ENCODE data around the gene PSMB5. TPM values are rescaled to one million over a fixed set of nuclear protein-coding genes. Genes with fewer than 3 reads are reported as not detected.

PSMB5 gene
- total RNA-seq, 4 donors from 2014 or later = 75.7 to 215 (median 113) TPM

DNA sequence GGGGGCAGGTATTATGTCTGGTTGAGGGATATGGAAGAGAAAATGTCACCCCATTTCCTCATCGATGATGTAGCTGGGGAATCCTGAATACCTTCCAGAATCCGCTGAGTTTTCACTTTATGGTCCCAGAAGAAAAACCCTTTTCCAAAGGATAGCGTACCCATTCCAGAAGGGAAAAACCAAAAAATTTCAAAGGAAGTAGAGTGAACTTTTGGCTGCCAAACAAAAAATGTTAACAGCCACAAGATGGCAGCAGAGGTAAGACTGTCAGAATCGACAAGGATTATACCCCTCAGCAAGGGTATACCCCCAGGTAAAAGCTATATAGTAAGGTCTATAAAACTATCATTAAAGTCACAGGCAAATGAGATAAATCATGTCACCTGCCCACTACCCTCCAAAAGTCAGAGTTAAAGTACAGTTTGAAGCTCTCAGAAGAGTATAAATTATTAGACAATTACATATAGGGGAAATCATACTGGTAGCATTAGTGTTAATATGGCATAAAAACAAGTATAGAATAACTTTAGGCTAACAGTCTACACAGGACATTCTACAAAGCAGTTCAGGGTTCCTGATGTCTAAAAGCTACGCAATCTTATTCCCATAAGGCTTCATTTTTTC, 42.2 kb upstream of the PSMB5 start:
- Histone ChIP-seq H3K36me3 (peaks cover 84 to 89% of the 10 kb centered on the region in 2 donors), H3K9me3 (no peaks in the 10 kb centered on the region), H3K27ac (no peak overlapping the region), H3K27me3 (no peaks in the 10 kb centered on the region), H3K4me3 (replicated peaks in 1 of 3) (no peak overlapping the region), H3K4me1 (peaks cover 4 to 12% of the 10 kb centered on the region in 2 donors)
- WGBS, 2 donors = 67 to 72% methylated on average over 5 of the region's 5 CpGs
- TF ChIP-seq, protein P1, sequence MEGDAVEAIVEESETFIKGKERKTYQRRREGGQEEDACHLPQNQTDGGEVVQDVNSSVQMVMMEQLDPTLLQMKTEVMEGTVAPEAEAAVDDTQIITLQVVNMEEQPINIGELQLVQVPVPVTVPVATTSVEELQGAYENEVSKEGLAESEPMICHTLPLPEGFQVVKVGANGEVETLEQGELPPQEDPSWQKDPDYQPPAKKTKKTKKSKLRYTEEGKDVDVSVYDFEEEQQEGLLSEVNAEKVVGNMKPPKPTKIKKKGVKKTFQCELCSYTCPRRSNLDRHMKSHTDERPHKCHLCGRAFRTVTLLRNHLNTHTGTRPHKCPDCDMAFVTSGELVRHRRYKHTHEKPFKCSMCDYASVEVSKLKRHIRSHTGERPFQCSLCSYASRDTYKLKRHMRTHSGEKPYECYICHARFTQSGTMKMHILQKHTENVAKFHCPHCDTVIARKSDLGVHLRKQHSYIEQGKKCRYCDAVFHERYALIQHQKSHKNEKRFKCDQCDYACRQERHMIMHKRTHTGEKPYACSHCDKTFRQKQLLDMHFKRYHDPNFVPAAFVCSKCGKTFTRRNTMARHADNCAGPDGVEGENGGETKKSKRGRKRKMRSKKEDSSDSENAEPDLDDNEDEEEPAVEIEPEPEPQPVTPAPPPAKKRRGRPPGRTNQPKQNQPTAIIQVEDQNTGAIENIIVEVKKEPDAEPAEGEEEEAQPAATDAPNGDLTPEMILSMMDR (IDR thresholded peaks at IDR 0.05) = peak; percentile 28 to 56 (median 46)
- TF ChIP-seq POLR2A (IDR thresholded peaks at IDR 0.05) = no peak
- intact Hi-C loops (cut with DNase I) = loop anchor here (5.0 kb wide), 1 partner anchor 110 kb away; no protein-coding TSS in a partner anchor
- DNase-seq = no peak

DNA sequence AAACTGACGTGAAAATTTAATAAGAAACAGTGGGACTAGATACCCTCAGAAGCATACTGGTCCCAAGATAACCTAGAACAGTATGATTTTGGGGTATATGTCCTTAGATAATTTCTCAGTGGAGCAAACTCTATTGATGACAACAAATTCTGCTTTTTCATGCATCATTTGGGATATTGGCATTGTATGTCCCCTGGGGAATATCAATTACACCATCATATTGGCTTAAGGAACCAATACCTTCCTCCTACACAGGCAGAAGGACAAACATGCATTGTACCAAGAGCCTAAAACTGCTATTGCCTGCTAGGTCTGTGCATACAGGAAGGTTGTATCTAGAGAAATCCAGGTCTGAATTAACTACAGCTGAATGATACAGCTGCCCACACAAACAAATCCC, 40.2 kb upstream of the PSMB5 start:
- 88 to 92% methylated on average over 1 of the region's 1 CpG for WGBS, 2 donors
- Histone ChIP-seq H3K27me3 (no peaks in the 10 kb centered on the region), H3K4me1 (peaks cover 16 to 23% of the 10 kb centered on the region in 2 donors), H3K36me3 (peaks cover 64 to 73% of the 10 kb centered on the region in 2 donors), H3K4me3 (replicated peaks in 1 of 3) (no peak overlapping the region), H3K27ac (no peak overlapping the region), H3K9me3 (no peaks in the 10 kb centered on the region)
- intact Hi-C loops (cut with DNase I) = loop anchor here (5.0 kb wide), 1 partner anchor 112 kb away; no protein-coding TSS in a partner anchor
- TF ChIP-seq, protein P1 (IDR thresholded peaks at IDR 0.05) = no peak
- TF ChIP-seq POLR2A (IDR thresholded peaks at IDR 0.05) = no peak
- no peak for DNase-seq

- DNase-seq = peak in 1 of 2 donors; percentile 28
- 52% methylated on average over 5 of the region's 5 CpGs for WGBS, 2 donors
- Histone ChIP-seq H3K4me1 (peaks cover 16 to 20% of the 10 kb centered on the region in 2 donors), H3K36me3 (peaks cover 50 to 59% of the 10 kb centered on the region in 2 donors), H3K4me3 (replicated peaks in 1 of 3) (no peak overlapping the region), H3K27ac (peak overlapping the region; percentile 66 to 84 (median 69)), H3K27me3 (no peaks in the 10 kb centered on the region), H3K9me3 (no peaks in the 10 kb centered on the region)
- TF ChIP-seq POLR2A (IDR thresholded peaks at IDR 0.05) = no peak
- TF ChIP-seq, protein P1 (IDR thresholded peaks at IDR 0.05) = no peak
- intact Hi-C loops (cut with DNase I) = no loop called here
Observed at GRCh38 chr14:23071921-23072539, 37.3 kb upstream of the PSMB5 start.

DNA sequence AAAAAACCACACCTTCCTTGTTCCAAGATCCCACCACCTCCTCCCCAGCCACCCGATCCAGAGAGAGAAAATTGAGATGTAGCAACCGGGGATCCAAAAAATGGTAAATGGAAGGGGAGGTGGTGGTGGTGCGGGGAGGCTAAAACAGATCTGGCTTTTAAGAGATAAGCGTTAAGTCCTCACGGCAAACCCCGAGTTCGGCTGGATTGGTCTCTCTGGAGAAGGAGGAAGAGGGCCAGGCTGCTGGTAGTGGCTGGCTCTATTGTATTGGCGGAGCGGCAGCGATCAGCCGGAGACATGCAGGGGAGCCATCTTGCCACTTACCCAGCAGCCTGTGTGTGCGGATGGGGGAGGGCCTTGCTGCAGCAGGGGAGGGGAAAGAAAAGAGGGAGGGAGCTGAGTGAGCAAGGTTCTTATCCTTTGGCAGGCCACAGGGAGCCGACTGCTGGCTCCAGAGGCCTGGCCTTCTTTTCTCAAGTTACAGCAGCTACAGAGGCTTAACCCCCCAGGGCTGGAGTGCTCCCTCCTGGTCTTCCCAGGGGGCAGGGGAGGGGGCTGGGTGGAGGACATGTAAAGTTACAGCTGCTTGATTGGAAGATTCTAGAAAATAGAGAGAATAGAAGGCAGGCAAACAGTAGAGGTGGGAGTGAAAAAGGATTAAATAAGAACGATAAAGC, 36.7 kb upstream of the PSMB5 start:
- H3K9me3 ChIP-seq = no peaks in the 10 kb centered on the region
- intact Hi-C loops (cut with DNase I) = no loop called here
- no peaks in the 10 kb centered on the region for H3K27me3 ChIP-seq
- DNase-seq = peak; percentile 89
- peak overlapping the region; percentile 35 to 54 (median 35) for H3K4me3 ChIP-seq (replicated peaks in 1 of 3)
- peak in 1 of 2 donors; percentile 66 for TF ChIP-seq POLR2A (IDR thresholded peaks at IDR 0.05)
- TF ChIP-seq, protein P1 (IDR thresholded peaks at IDR 0.05) = no peak
- H3K36me3 ChIP-seq = peaks cover 47 to 59% of the 10 kb centered on the region in 2 donors
- peak overlapping the region; percentile 66 to 84 (median 69) for H3K27ac ChIP-seq
- H3K4me1 ChIP-seq = peaks cover 16 to 20% of the 10 kb centered on the region in 2 donors
- 1 to 2% methylated on average over 14 of the region's 14 CpGs for WGBS, 2 donors
